ENCODE results near the gene RBBP6.

GRCh38 chr16:24524855-24525677, 14.3 kb upstream of the RBBP6 start:
- TF ChIP-seq CTCF (IDR thresholded peaks at IDR 0.05 in 2 of 3, conservative IDR thresholded peaks at IDR 0.05 in 1 of 3; ENCODE audit: insufficient read depth in 2 of 3, low read depth in 1 of 3, low read length in 3 of 3) (no peak), NFE2L1 (tag; IDR thresholded peaks at IDR 0.05; ENCODE audit: borderline replicate concordance, low read depth) (no peak), SNRNP70 (optimal IDR thresholded peaks at IDR 0.05; ENCODE audit: low read depth, low read length) (no peak), XRCC5 (IDR thresholded peaks at IDR 0.05; ENCODE audit: low read depth, low read length) (no peak), MBD1 (CRISPR knock-in tag; IDR thresholded peaks at IDR 0.05) (no peak), HNRNPL (IDR thresholded peaks at IDR 0.05; ENCODE audit: low read depth, low read length) (no peak), ZNF639 (CRISPR knock-in tag; conservative IDR thresholded peaks at IDR 0.05 in 1 of 2, IDR thresholded peaks at IDR 0.05 in 1 of 2) (no peak), YY1 (IDR thresholded peaks at IDR 0.05; ENCODE audit: borderline replicate concordance in 1 of 3, control insufficient read depth in 1 of 3, extremely low read depth in 1 of 3, insufficient read depth in 3 of 3, insufficient read length in 1 of 3, insufficient replicate concordance in 2 of 3, low read depth in 1 of 3, low read length in 2 of 3) (no peak)
